Measurements from ENCODE around the gene REV1. TPM values are rescaled to one million over a fixed set of nuclear protein-coding genes. Genes with fewer than 3 reads are reported as not detected.
"Not testable (repeated sequence)": the region's sequence is repeated elsewhere in the genome, so short reads cannot be mapped to it uniquely, and the experiment has no call there.

REV1 gene
- total RNA-seq, 1 experiment from 2014 or later, result 38.6 TPM

- ChIA-PET POLR2A (no interaction called here), CTCF (no interaction called here)
- H3K36me3 Mint-ChIP-seq (ENCODE audit: insufficient read depth, unreplicated experiment), result peaks cover 9% of the 10 kb centered on the region
- H3K4me3 Mint-ChIP-seq (ENCODE audit: unreplicated experiment), result no peak overlapping the region
- TF ChIP-seq CTCF (IDR thresholded peaks at IDR 0.05; ENCODE audit: unreplicated experiment), result no peak
- no peaks in the 10 kb centered on the region for H3K27me3 Mint-ChIP-seq (ENCODE audit: insufficient read depth, unreplicated experiment)
- peaks cover 35% of the 10 kb centered on the region for H3K4me1 Mint-ChIP-seq (ENCODE audit: insufficient read depth, unreplicated experiment)
- H3K9me3 Mint-ChIP-seq (ENCODE audit: unreplicated experiment), result no peaks in the 10 kb centered on the region
- intact Hi-C loops (cut with micrococcal nuclease), result no loop called here
- no peak for DNase-seq (ENCODE audit: unreplicated experiment)
- H3K27ac Mint-ChIP-seq (ENCODE audit: low read depth, unreplicated experiment), result peak overlapping the region; percentile 83
- BruUV-seq (replicated peaks), result no TSS peak
Measured at GRCh38 chr2:99480390-99480789, 9.4 kb downstream of the REV1 start.

GRCh38 chr2:99478632-99479031 lies 11.2 kb downstream of the REV1 start:
- intact Hi-C loops (cut with micrococcal nuclease), result no loop called here
- Mint-ChIP-seq H3K9me3 (ENCODE audit: unreplicated experiment) (no peaks in the 10 kb centered on the region), H3K27ac (ENCODE audit: low read depth, unreplicated experiment) (no peak overlapping the region), H3K27me3 (ENCODE audit: insufficient read depth, unreplicated experiment) (no peaks in the 10 kb centered on the region), H3K4me1 (ENCODE audit: insufficient read depth, unreplicated experiment) (peaks cover 42% of the 10 kb centered on the region), H3K4me3 (ENCODE audit: unreplicated experiment) (no peak overlapping the region), H3K36me3 (ENCODE audit: insufficient read depth, unreplicated experiment) (peaks cover 9% of the 10 kb centered on the region)
- DNase-seq (ENCODE audit: unreplicated experiment), result no peak
- BruUV-seq (replicated peaks), result no TSS peak
- POLR2A ChIA-PET, result interaction anchor here (1.1 to 1.9 kb wide), 3 partner anchors 10 to 142 kb away, joined by 3 to 6 read pairs (median 6); partner anchors contain the start of genes EIF5B and TXNDC9
- CTCF ChIA-PET, result no interaction called here
- no peak for TF ChIP-seq CTCF (IDR thresholded peaks at IDR 0.05; ENCODE audit: unreplicated experiment)

GRCh38 chr2:99477054-99477453 lies 12.8 kb downstream of the REV1 start:
- BruUV-seq (replicated peaks), result no TSS peak
- CTCF ChIA-PET, result no interaction called here
- no peaks in the 10 kb centered on the region for H3K9me3 Mint-ChIP-seq (ENCODE audit: unreplicated experiment)

GRCh38 chr2:99476629-99477028 lies 13.2 kb downstream of the REV1 start:
- Mint-ChIP-seq H3K27ac (ENCODE audit: low read depth, unreplicated experiment) (peak overlapping the region; percentile 89), H3K27me3 (ENCODE audit: insufficient read depth, unreplicated experiment) (no peaks in the 10 kb centered on the region), H3K36me3 (ENCODE audit: insufficient read depth, unreplicated experiment) (peaks cover 16% of the 10 kb centered on the region), H3K9me3 (ENCODE audit: unreplicated experiment) (no peaks in the 10 kb centered on the region), H3K4me3 (ENCODE audit: unreplicated experiment) (no peak overlapping the region), H3K4me1 (ENCODE audit: insufficient read depth, unreplicated experiment) (peaks cover 49% of the 10 kb centered on the region)
- BruUV-seq (replicated peaks), result no TSS peak
- no peak for DNase-seq (ENCODE audit: unreplicated experiment)
- intact Hi-C loops (cut with micrococcal nuclease), result no loop called here
- POLR2A ChIA-PET, result interaction anchor here (0.7 kb wide), 1 partner anchor 314 kb away, joined by 3 read pairs; no protein-coding TSS in a partner anchor
- CTCF ChIA-PET, result no interaction called here
- no peak for TF ChIP-seq CTCF (IDR thresholded peaks at IDR 0.05; ENCODE audit: unreplicated experiment)

More at GRCh38 chr2:99477054-99477453, 12.8 kb downstream of the REV1 start:
- DNase-seq (ENCODE audit: unreplicated experiment), result no peak
- intact Hi-C loops (cut with micrococcal nuclease), result no loop called here
- no peak overlapping the region for H3K4me3 Mint-ChIP-seq (ENCODE audit: unreplicated experiment)
- H3K36me3 Mint-ChIP-seq (ENCODE audit: insufficient read depth, unreplicated experiment), result peaks cover 14% of the 10 kb centered on the region
- POLR2A ChIA-PET, result interaction anchor here (0.7 to 1.9 kb wide), 2 partner anchors 140 to 314 kb away, joined by 3 to 6 read pairs; partner anchors contain the start of genes EIF5B and TXNDC9
- no peak for TF ChIP-seq CTCF (IDR thresholded peaks at IDR 0.05; ENCODE audit: unreplicated experiment)
- H3K27ac Mint-ChIP-seq (ENCODE audit: low read depth, unreplicated experiment), result peak overlapping the region; percentile 89
- no peaks in the 10 kb centered on the region for H3K27me3 Mint-ChIP-seq (ENCODE audit: insufficient read depth, unreplicated experiment)
- H3K4me1 Mint-ChIP-seq (ENCODE audit: insufficient read depth, unreplicated experiment), result peaks cover 48% of the 10 kb centered on the region

- DNase-seq (ENCODE audit: unreplicated experiment), result peak; percentile 36
- intact Hi-C loops (cut with micrococcal nuclease); H3K9me3 Mint-ChIP-seq (ENCODE audit: unreplicated experiment); CTCF ChIA-PET; BruUV-seq (replicated peaks); H3K27me3 Mint-ChIP-seq (ENCODE audit: insufficient read depth, unreplicated experiment): not testable (repeated sequence)
- peaks cover 16% of the 10 kb centered on the region for H3K36me3 Mint-ChIP-seq (ENCODE audit: insufficient read depth, unreplicated experiment)
- POLR2A ChIA-PET, result interaction anchor here (1.0 kb wide), 1 partner anchor 14 kb away, joined by 3 read pairs; no protein-coding TSS in a partner anchor
- H3K4me1 Mint-ChIP-seq (ENCODE audit: insufficient read depth, unreplicated experiment), result peaks cover 50% of the 10 kb centered on the region
- H3K27ac Mint-ChIP-seq (ENCODE audit: low read depth, unreplicated experiment), result peak overlapping the region; percentile 89
- H3K4me3 Mint-ChIP-seq (ENCODE audit: unreplicated experiment), result peak overlapping the region; percentile 38
Measured at GRCh38 chr2:99475095-99475494, 14.7 kb downstream of the REV1 start.
